Activated B cell treated with CpG ODN at 0.5 μM for 24 hours (primary cell): ENCODE measurements around the gene PPFIA1. TPM values are rescaled to one million over a fixed set of nuclear protein-coding genes. Genes with fewer than 3 reads are reported as not detected.

Experiments
- ATAC-seq: fragments of 200-7000 bp; cut with Tn5 transposase; one replicate; pipeline ENCODE4 v1.10.0; 2021; ENCODE audit warnings: low read depth, mild to moderate bottlenecking, moderate library complexity
- CTCF ChIA-PET: fragments of 350-600 bp; sonication (Branson Sonifier 250); formaldehyde crosslinking; loops from one replicate; lab custom pipeline; 2021; ENCODE audit warnings: antibody characterized with exemption; lab: Charles Lee
- POLR2A ChIA-PET: fragments of 350-600 bp; sonication (Branson Sonifier 250); formaldehyde crosslinking; loops from one replicate; lab custom pipeline; 2021; ENCODE audit warnings: antibody characterized with exemption; lab: Charles Lee
- DNase-seq: peaks from one replicate; pipeline ENCODE4 v3.0.0; 2022
- H3K27ac Mint-ChIP-seq: one replicate; pipeline ENCODE4 v1.8.0; 2020; ENCODE audit warnings: mixed read lengths
- H3K27me3 Mint-ChIP-seq: one replicate; pipeline ENCODE4 v1.8.0; 2021; ENCODE audit warnings: mixed read lengths
- H3K36me3 Mint-ChIP-seq: one replicate; pipeline ENCODE4 v1.8.0; 2021; ENCODE audit warnings: low read depth, mixed read lengths
- H3K4me1 Mint-ChIP-seq: one replicate; pipeline ENCODE4 v1.8.0; 2021; ENCODE audit warnings: mixed read lengths
- H3K4me3 Mint-ChIP-seq: one replicate; pipeline ENCODE4 v1.8.0; 2020; ENCODE audit warnings: mild to moderate bottlenecking, mixed read lengths
- H3K9me3 Mint-ChIP-seq: one replicate; pipeline ENCODE4 v1.8.0; 2020; ENCODE audit warnings: mixed read lengths
- CTCF ChIP-seq: fragments of 200-600 bp; IDR thresholded peaks from one replicate; pipeline ENCODE4 v1.8.0; 2022; ENCODE audit warnings: antibody characterized with exemption, mild to moderate bottlenecking
- intact Hi-C: fragments of 100-400 bp; cut with micrococcal nuclease; formaldehyde crosslinking; loops from one replicate; pipeline ENCODE4 v1.15.1; 2024
- total RNA-seq: library from RNA; stranded (reverse); gene quantifications from 2 replicates; pipeline ENCODE4 v1.2.3, GENCODE V29; 2022

PPFIA1 gene
- total RNA-seq, 1 donor from 2014 or later: 53.3 TPM

GRCh38 chr11:70305501-70305900 lies 35.0 kb downstream of the PPFIA1 start:
- H3K27me3 Mint-ChIP-seq: no peaks in the 10 kb centered on the region
- no peak overlapping the region for H3K4me3 Mint-ChIP-seq
- H3K9me3 Mint-ChIP-seq: no peaks in the 10 kb centered on the region
- ChIA-PET POLR2A (no interaction called here), CTCF (no interaction called here)
- no peak overlapping the region for H3K27ac Mint-ChIP-seq
- intact Hi-C loops: no loop called here
- no peak for ATAC-seq
- peaks cover 2% of the 10 kb centered on the region for H3K4me1 Mint-ChIP-seq
- DNase-seq: no peak
- no peak for TF ChIP-seq CTCF
- H3K36me3 Mint-ChIP-seq: peaks cover 42% of the 10 kb centered on the region

GRCh38 chr11:70306586-70307033 lies 36.1 kb downstream of the PPFIA1 start:
- ChIA-PET POLR2A (no interaction called here), CTCF (no interaction called here)
- intact Hi-C loops: no loop called here
- peaks cover 47% of the 10 kb centered on the region for H3K36me3 Mint-ChIP-seq
- TF ChIP-seq CTCF: no peak
- no peak for DNase-seq
- H3K27me3 Mint-ChIP-seq: no peaks in the 10 kb centered on the region
- H3K4me3 Mint-ChIP-seq: no peak overlapping the region
- ATAC-seq: no peak
- no peak overlapping the region for H3K27ac Mint-ChIP-seq
- no peaks in the 10 kb centered on the region for H3K9me3 Mint-ChIP-seq
- H3K4me1 Mint-ChIP-seq: peaks cover 2% of the 10 kb centered on the region

GRCh38 chr11:70307176-70307575 lies 36.7 kb downstream of the PPFIA1 start:
- DNase-seq (no peak), ATAC-seq (no peak)
- Mint-ChIP-seq H3K4me3 (no peak overlapping the region), H3K4me1 (peaks cover 2% of the 10 kb centered on the region), H3K36me3 (peaks cover 42% of the 10 kb centered on the region), H3K27ac (no peak overlapping the region), H3K27me3 (no peaks in the 10 kb centered on the region), H3K9me3 (no peaks in the 10 kb centered on the region)
- POLR2A ChIA-PET: no interaction called here
- intact Hi-C loops: no loop called here
- TF ChIP-seq CTCF: no peak
- CTCF ChIA-PET: no interaction called here

GRCh38 chr11:70311616-70312015 lies 41.1 kb downstream of the PPFIA1 start:
- no peak for TF ChIP-seq CTCF
- H3K9me3 Mint-ChIP-seq: no peaks in the 10 kb centered on the region
- H3K4me1 Mint-ChIP-seq: peaks cover 18% of the 10 kb centered on the region
- no peak for ATAC-seq
- no peak overlapping the region for H3K27ac Mint-ChIP-seq
- no peaks in the 10 kb centered on the region for H3K27me3 Mint-ChIP-seq
- intact Hi-C loops: no loop called here
- ChIA-PET POLR2A (no interaction called here), CTCF (no interaction called here)
- peaks cover 47% of the 10 kb centered on the region for H3K36me3 Mint-ChIP-seq
- DNase-seq: no peak
- H3K4me3 Mint-ChIP-seq: no peak overlapping the region

GRCh38 chr11:70312401-70313357 lies 42.2 kb downstream of the PPFIA1 start:
- DNase-seq: no peak
- no peaks in the 10 kb centered on the region for H3K9me3 Mint-ChIP-seq
- no peaks in the 10 kb centered on the region for H3K27me3 Mint-ChIP-seq
- intact Hi-C loops: no loop called here
- H3K36me3 Mint-ChIP-seq: peaks cover 43% of the 10 kb centered on the region
- ChIA-PET POLR2A (no interaction called here), CTCF (no interaction called here)
- ATAC-seq: no peak
- no peak for TF ChIP-seq CTCF
- no peak overlapping the region for H3K27ac Mint-ChIP-seq
- H3K4me3 Mint-ChIP-seq: no peak overlapping the region
- peaks cover 18% of the 10 kb centered on the region for H3K4me1 Mint-ChIP-seq
